Activated naive CD8-positive, alpha-beta T cell treated with anti-CD3 and anti-CD28 coated beads, Interleukin-2, amount 50 U/mL, for 16 hours (primary cell): ENCODE measurements around the gene CAMK4.

Experiments
- DNase-seq: peaks from one replicate; pipeline ENCODE4 v3.0.0-alpha.2; 2020; ENCODE audit warnings: low read depth, low spot score

The CAMK4 gene

GRCh38 chr5:111223787-111224560 lies at the start of gene CAMK4:
Gene CAMK4 (plus strand): TSS chr5:111224384. CDS start chr5:111224484, 100 bp downstream.
- peak; percentile 32 for DNase-seq

GRCh38 chr5:111183064-111183463 lies 41.1 kb upstream of the CAMK4 start:
- no peak for DNase-seq

GRCh38 chr5:111187079-111187478 lies 37.1 kb upstream of the CAMK4 start:
- no peak for DNase-seq

GRCh38 chr5:111194053-111194452 lies 30.1 kb upstream of the CAMK4 start:
- no peak for DNase-seq

GRCh38 chr5:111194925-111195324 lies 29.3 kb upstream of the CAMK4 start:
- DNase-seq, result no peak

GRCh38 chr5:111197523-111197922 lies 26.7 kb upstream of the CAMK4 start:
- no peak for DNase-seq

- no peak for DNase-seq
Observed at GRCh38 chr5:111198281-111198966, 25.8 kb upstream of the CAMK4 start.

- no peak for DNase-seq
Observed at GRCh38 chr5:111200828-111201227, 23.4 kb upstream of the CAMK4 start.

- DNase-seq, result no peak
Observed at GRCh38 chr5:111201705-111202104, 22.5 kb upstream of the CAMK4 start.

GRCh38 chr5:111211341-111211740 lies 12.8 kb upstream of the CAMK4 start:
- DNase-seq, result no peak

GRCh38 chr5:111214052-111214742 lies 10.0 kb upstream of the CAMK4 start:
- DNase-seq, result no peak

- no peak for DNase-seq
Observed at GRCh38 chr5:111215971-111216370, 8.2 kb upstream of the CAMK4 start.

GRCh38 chr5:111221139-111221538 lies 3.0 kb upstream of the CAMK4 start:
- DNase-seq, result no peak

- DNase-seq, result no peak
Observed at GRCh38 chr5:111223101-111223786, 940 bp upstream of the CAMK4 start.

GRCh38 chr5:111224561-111225345 lies 569 bp downstream of the CAMK4 start:
- no peak for DNase-seq

GRCh38 chr5:111225926-111226325 lies 1.7 kb downstream of the CAMK4 start:
- DNase-seq, result no peak

- no peak for DNase-seq
Observed at GRCh38 chr5:111226556-111226955, 2.4 kb downstream of the CAMK4 start.

GRCh38 chr5:111227226-111227782 lies 3.1 kb downstream of the CAMK4 start:
- DNase-seq, result no peak

- DNase-seq, result no peak
Observed at GRCh38 chr5:111227801-111228200, 3.6 kb downstream of the CAMK4 start.

- DNase-seq, result no peak
Observed at GRCh38 chr5:111228520-111229220, 4.5 kb downstream of the CAMK4 start.
